Neural cell (in vitro differentiated cells): ENCODE measurements around the gene GPR84. TPM values are rescaled to one million over a fixed set of nuclear protein-coding genes. Genes with fewer than 3 reads are reported as not detected.

Experiments
- H2AFZ ChIP-seq: fragments of 200-600, 300-800 bp; sonication (generic), shearing (Covaris generic); 2 replicates; pipeline ENCODE4 v1.6.0; 2014; ENCODE audit warnings: low read depth, mild to moderate bottlenecking, antibody characterized with exemption, low read length, moderate library complexity
- H3F3A ChIP-seq: fragments of 200-600 bp; shearing (Covaris generic); 2 replicates; pipeline ENCODE4 v1.6.1; 2016; ENCODE audit warnings: mild to moderate bottlenecking, moderate library complexity, mixed read lengths, antibody characterized with exemption, low read length; ENCODE audit not compliant: insufficient read depth, poor library complexity, severe bottlenecking
- H3K27ac ChIP-seq: fragments of 200-600, 300-800 bp; sonication (generic), shearing (Covaris generic); 2 replicates; pipeline ENCODE4 v1.5.1; 2014; ENCODE audit warnings: mild to moderate bottlenecking, low read length, moderate library complexity
- H3K27me3 ChIP-seq: fragments of 300-800, 200-600 bp; sonication (generic), shearing (Covaris generic); 2 replicates; pipeline ENCODE4 v1.6.0; 2014; ENCODE audit warnings: mild to moderate bottlenecking, low read depth, low read length, moderate library complexity; ENCODE audit not compliant: insufficient read depth
- H3K36me3 ChIP-seq: fragments of 300-800, 200-600 bp; sonication (generic), shearing (Covaris generic); 2 replicates; pipeline ENCODE4 v1.5.1; 2014; ENCODE audit warnings: mild to moderate bottlenecking, antibody characterized with exemption, low read length, moderate library complexity; ENCODE audit not compliant: insufficient read depth
- H3K4me2 ChIP-seq: fragments of 300-800, 200-600 bp; sonication (generic), shearing (Covaris generic); 2 replicates; pipeline ENCODE4 v1.6.0; 2014; ENCODE audit warnings: mild to moderate bottlenecking, low read length
- H3K4me3 ChIP-seq: fragments of 300-800, 200-600 bp; sonication (generic), shearing (Covaris generic); 2 replicates; pipeline ENCODE4 v1.5.1; 2014; ENCODE audit warnings: mild to moderate bottlenecking, low read length, moderate library complexity
- H3K79me2 ChIP-seq: fragments of 200-600 bp; shearing (Covaris generic); replicated peaks from 2 replicates; pipeline ENCODE4 v1.6.0; 2014; ENCODE audit warnings: mild to moderate bottlenecking, low read length, moderate library complexity; ENCODE audit not compliant: insufficient read depth
- H3K9ac ChIP-seq: fragments of 300-800, 200-600 bp; sonication (generic), shearing (Covaris generic); 2 replicates; pipeline ENCODE4 v1.6.1; 2016; ENCODE audit warnings: mild to moderate bottlenecking, low read length, mixed read lengths
- H3K9me2 ChIP-seq: fragments of 200-600 bp; shearing (Covaris generic); 2 replicates; pipeline ENCODE4 v1.6.1; 2016; ENCODE audit warnings: mild to moderate bottlenecking, low read length, mixed read lengths; ENCODE audit not compliant: insufficient read depth
- H3K9me3 ChIP-seq: fragments of 200-600, 300-800 bp; sonication (generic), shearing (Covaris generic); 2 replicates; pipeline ENCODE4 v1.6.1; 2016; ENCODE audit warnings: mild to moderate bottlenecking, mixed run types, low read length, moderate library complexity, mixed read lengths
- H4K20me1 ChIP-seq: fragments of 200-600 bp; shearing (Covaris generic); 2 replicates; pipeline ENCODE4 v1.6.1; 2016; ENCODE audit warnings: mild to moderate bottlenecking, mixed run types; ENCODE audit not compliant: insufficient read depth
- EP300 ChIP-seq: fragments of 450-650 bp; conservative IDR thresholded peaks from 2 replicates; pipeline ENCODE4 v1.6.1; 2014; ENCODE audit warnings: antibody characterized with exemption, mild to moderate bottlenecking, moderate library complexity; ENCODE audit not compliant: poor library complexity, severe bottlenecking
- EZH2 ChIP-seq: fragments of 200-600, 300-800 bp; shearing (Covaris generic), sonication (generic); IDR thresholded peaks from 2 replicates; pipeline ENCODE4 v1.6.1; 2014; ENCODE audit warnings: antibody characterized with exemption, low read length, borderline replicate concordance, mild to moderate bottlenecking; ENCODE audit not compliant: insufficient read depth, poor library complexity, severe bottlenecking
- MXI1 ChIP-seq: fragments of 450-650 bp; conservative IDR thresholded peaks from 2 replicates; pipeline ENCODE4 v1.6.1; 2014; ENCODE audit warnings: antibody characterized with exemption, mild to moderate bottlenecking; ENCODE audit not compliant: poor library complexity, severe bottlenecking
- POLR2AphosphoS5 ChIP-seq: IDR thresholded peaks from 2 replicates; pipeline ENCODE4 v1.6.1; 2012
- RAD21 ChIP-seq: fragments of 450-650 bp; conservative IDR thresholded peaks from 2 replicates; pipeline ENCODE4 v1.6.1; 2014; ENCODE audit warnings: antibody characterized with exemption, mild to moderate bottlenecking, moderate library complexity
- REST ChIP-seq: IDR thresholded peaks from 2 replicates; pipeline ENCODE4 v1.6.1; 2012; ENCODE audit warnings: borderline replicate concordance
- SMC3 ChIP-seq: fragments of 450-650 bp; conservative IDR thresholded peaks from 2 replicates; pipeline ENCODE4 v1.6.1; 2014; ENCODE audit warnings: antibody characterized with exemption, mild to moderate bottlenecking, moderate library complexity; ENCODE audit not compliant: poor library complexity
- TAF1 ChIP-seq: IDR thresholded peaks from 2 replicates; pipeline ENCODE4 v1.6.1; 2012; ENCODE audit warnings: low read depth
- polyA plus RNA-seq: library from polyadenylated mRNA; depleted of rRNA; stranded (reverse); fragments of >200 nt; gene quantifications from 2 replicates; pipeline ENCODE4 v1.2.3, GENCODE V29; 2014
- TF ChIP-seq, protein P1 (sequence below): fragments of 450-650 bp; IDR thresholded peaks from 2 replicates; pipeline ENCODE4 v1.5.1; 2014; ENCODE audit warnings: antibody characterized with exemption, mild to moderate bottlenecking, moderate library complexity; ENCODE audit not compliant: poor library complexity, severe bottlenecking

Gene GPR84
- polyA plus RNA-seq, 1 donor from 2014 or later, result not detected

DNA sequence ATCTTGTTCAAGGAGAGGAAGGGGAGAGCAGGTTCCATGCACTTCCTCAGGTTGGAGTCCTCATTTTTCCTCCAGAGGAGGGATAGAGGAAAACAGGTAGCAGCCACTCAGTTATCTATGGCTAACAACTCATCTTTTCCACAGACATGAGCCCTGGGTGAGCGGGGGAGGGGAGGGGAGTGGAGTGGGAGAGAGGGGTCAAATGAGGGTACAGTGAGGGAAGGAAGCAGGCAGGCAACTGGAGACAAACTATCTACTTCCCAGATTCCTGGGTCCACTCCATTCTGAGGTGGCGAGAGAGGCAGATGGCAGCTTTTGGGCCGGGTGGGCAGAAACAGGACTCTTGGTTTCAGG lies 22.8 kb upstream of the GPR84 start:
- no peaks in the 10 kb centered on the region for H3K9me3 ChIP-seq
- H3K4me2 ChIP-seq, result no peak overlapping the region
- H3K27ac ChIP-seq, result peak overlapping the region; percentile 28
- no peaks in the 10 kb centered on the region for H3K36me3 ChIP-seq
- H2AFZ ChIP-seq, result no peak overlapping the region
- H3K27me3 ChIP-seq, result no peaks in the 10 kb centered on the region
- no peak overlapping the region for H3K4me3 ChIP-seq
- H3K9me2 ChIP-seq, result no peaks in the 10 kb centered on the region
- no peaks in the 10 kb centered on the region for H3F3A ChIP-seq
- no peaks in the 10 kb centered on the region for H3K79me2 ChIP-seq
- H4K20me1 ChIP-seq, result no peaks in the 10 kb centered on the region
- H3K9ac ChIP-seq, result no peak overlapping the region
- TF ChIP-seq REST (no peak), EP300 (no peak), MXI1 (no peak), RAD21 (no peak), POLR2AphosphoS5 (no peak), EZH2 (no peak), SMC3 (no peak), TAF1 (no peak)
- TF ChIP-seq, protein P1, sequence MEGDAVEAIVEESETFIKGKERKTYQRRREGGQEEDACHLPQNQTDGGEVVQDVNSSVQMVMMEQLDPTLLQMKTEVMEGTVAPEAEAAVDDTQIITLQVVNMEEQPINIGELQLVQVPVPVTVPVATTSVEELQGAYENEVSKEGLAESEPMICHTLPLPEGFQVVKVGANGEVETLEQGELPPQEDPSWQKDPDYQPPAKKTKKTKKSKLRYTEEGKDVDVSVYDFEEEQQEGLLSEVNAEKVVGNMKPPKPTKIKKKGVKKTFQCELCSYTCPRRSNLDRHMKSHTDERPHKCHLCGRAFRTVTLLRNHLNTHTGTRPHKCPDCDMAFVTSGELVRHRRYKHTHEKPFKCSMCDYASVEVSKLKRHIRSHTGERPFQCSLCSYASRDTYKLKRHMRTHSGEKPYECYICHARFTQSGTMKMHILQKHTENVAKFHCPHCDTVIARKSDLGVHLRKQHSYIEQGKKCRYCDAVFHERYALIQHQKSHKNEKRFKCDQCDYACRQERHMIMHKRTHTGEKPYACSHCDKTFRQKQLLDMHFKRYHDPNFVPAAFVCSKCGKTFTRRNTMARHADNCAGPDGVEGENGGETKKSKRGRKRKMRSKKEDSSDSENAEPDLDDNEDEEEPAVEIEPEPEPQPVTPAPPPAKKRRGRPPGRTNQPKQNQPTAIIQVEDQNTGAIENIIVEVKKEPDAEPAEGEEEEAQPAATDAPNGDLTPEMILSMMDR, result no peak

GRCh38 chr12:54386403-54387113 lies 22.3 kb upstream of the GPR84 start:
- Histone ChIP-seq H3K9ac (no peak overlapping the region), H3K4me2 (no peak overlapping the region), H3K9me2 (no peaks in the 10 kb centered on the region), H3F3A (no peaks in the 10 kb centered on the region), H3K9me3 (no peaks in the 10 kb centered on the region), H3K79me2 (no peaks in the 10 kb centered on the region), H2AFZ (no peak overlapping the region), H3K36me3 (no peaks in the 10 kb centered on the region), H4K20me1 (no peaks in the 10 kb centered on the region), H3K27me3 (no peaks in the 10 kb centered on the region), H3K27ac (peak overlapping the region; percentile 28), H3K4me3 (no peak overlapping the region)
- no peak for TF ChIP-seq POLR2AphosphoS5
- no peak for TF ChIP-seq REST
- TF ChIP-seq SMC3, result no peak
- no peak for TF ChIP-seq EZH2
- TF ChIP-seq TAF1, result no peak
- no peak for TF ChIP-seq RAD21
- TF ChIP-seq, protein P1, result no peak
- no peak for TF ChIP-seq EP300
- TF ChIP-seq MXI1, result no peak
